Progenitor cell of endocrine pancreas (in vitro differentiated cells): ENCODE results near the gene FBXW11. TPM values are rescaled to one million over a fixed set of nuclear protein-coding genes. Genes with fewer than 3 reads are reported as not detected.

Experiments used
- DNase-seq: peaks from one replicate; pipeline ENCODE4 v3.0.0; 2021; ENCODE audit warnings: low spot score; ENCODE audit not compliant: unreplicated experiment
- H3K27ac Mint-ChIP-seq: 2 replicates; pipeline ENCODE4 v1.8.0; 2021; ENCODE audit warnings: mild to moderate bottlenecking, moderate library complexity, mixed read lengths
- H3K27me3 Mint-ChIP-seq: 2 replicates; pipeline ENCODE4 v1.8.0; 2021; ENCODE audit warnings: mixed read lengths
- H3K36me3 Mint-ChIP-seq: 2 replicates; pipeline ENCODE4 v1.8.0; 2022; ENCODE audit warnings: mixed read lengths; ENCODE audit not compliant: insufficient read depth
- H3K4me1 Mint-ChIP-seq: 2 replicates; pipeline ENCODE4 v1.8.0; 2021; ENCODE audit warnings: low read depth, mixed read lengths
- H3K4me3 Mint-ChIP-seq: 2 replicates; pipeline ENCODE4 v1.8.0; 2021; ENCODE audit warnings: low read depth, mild to moderate bottlenecking, moderate library complexity, mixed read lengths
- H3K9me3 Mint-ChIP-seq: 2 replicates; pipeline ENCODE4 v1.8.0; 2021; ENCODE audit warnings: low read depth, mixed read lengths
- CTCF ChIP-seq: fragments of 200-600 bp; sonication (generic); IDR thresholded peaks from one replicate; pipeline ENCODE4 v1.5.0; 2021; ENCODE audit warnings: antibody characterized with exemption, mild to moderate bottlenecking; ENCODE audit not compliant: unreplicated experiment
- total RNA-seq: library from RNA; stranded (reverse); gene quantifications from 2 replicates; pipeline ENCODE4 v1.2.1, GENCODE V29; 2021

Gene FBXW11
- total RNA-seq, 1 donor from 2014 or later = 63.5 TPM

GRCh38 chr5:171938358-171938757, 68.1 kb downstream of the FBXW11 start:
- peak overlapping the region; percentile 74 for H3K27ac Mint-ChIP-seq
- peaks cover 16% of the 10 kb centered on the region for H3K4me1 Mint-ChIP-seq
- peaks cover 14% of the 10 kb centered on the region for H3K36me3 Mint-ChIP-seq
- TF ChIP-seq CTCF = no peak
- H3K27me3 Mint-ChIP-seq = no peaks in the 10 kb centered on the region
- H3K4me3 Mint-ChIP-seq = no peak overlapping the region
- no peak for DNase-seq
- peaks cover 3% of the 10 kb centered on the region for H3K9me3 Mint-ChIP-seq

- peaks cover 3% of the 10 kb centered on the region for H3K9me3 Mint-ChIP-seq
- no peak overlapping the region for H3K4me3 Mint-ChIP-seq
- DNase-seq = no peak
- H3K27me3 Mint-ChIP-seq = no peaks in the 10 kb centered on the region
- H3K27ac Mint-ChIP-seq = no peak overlapping the region
- peaks cover 10% of the 10 kb centered on the region for H3K4me1 Mint-ChIP-seq
- peaks cover 16% of the 10 kb centered on the region for H3K36me3 Mint-ChIP-seq
- no peak for TF ChIP-seq CTCF
These were observed 69.1 kb downstream of the FBXW11 start for GRCh38 chr5:171937351-171937750.

- Mint-ChIP-seq H3K27ac (no peak overlapping the region), H3K27me3 (no peaks in the 10 kb centered on the region), H3K4me1 (no peaks in the 10 kb centered on the region), H3K4me3 (no peak overlapping the region), H3K36me3 (peaks cover 27% of the 10 kb centered on the region), H3K9me3 (peaks cover 13% of the 10 kb centered on the region)
- DNase-seq = no peak
- no peak for TF ChIP-seq CTCF
These were observed 71.9 kb downstream of the FBXW11 start for GRCh38 chr5:171934586-171934985.

- Mint-ChIP-seq H3K27me3 (no peaks in the 10 kb centered on the region), H3K4me3 (no peak overlapping the region), H3K27ac (no peak overlapping the region), H3K36me3 (peaks cover 26% of the 10 kb centered on the region), H3K9me3 (peaks cover 13% of the 10 kb centered on the region), H3K4me1 (peaks cover 2% of the 10 kb centered on the region)
- TF ChIP-seq CTCF = no peak
- DNase-seq = no peak
These were observed 75.3 kb downstream of the FBXW11 start for GRCh38 chr5:171931163-171931562.

- Mint-ChIP-seq H3K4me3 (no peak overlapping the region), H3K27ac (no peak overlapping the region), H3K9me3 (peaks cover 10% of the 10 kb centered on the region), H3K27me3 (no peaks in the 10 kb centered on the region), H3K36me3 (peaks cover 13% of the 10 kb centered on the region), H3K4me1 (peaks cover 2% of the 10 kb centered on the region)
- TF ChIP-seq CTCF = peak; percentile 61
- no peak for DNase-seq
These were observed 79.0 kb downstream of the FBXW11 start for GRCh38 chr5:171927345-171927941.
